ENCODE results near the gene SCT. TPM values are rescaled to one million over a fixed set of nuclear protein-coding genes. Genes with fewer than 3 reads are reported as not detected.
"Not testable (repeated sequence)": the region's sequence is repeated elsewhere in the genome, so short reads cannot be mapped to it uniquely, and the experiment has no call there.

The SCT gene
- total and polyA plus RNA-seq, 2 donors (not counting 3 experiments of a cell fraction or from before 2014, with no cell fraction given), result not detected

DNA sequence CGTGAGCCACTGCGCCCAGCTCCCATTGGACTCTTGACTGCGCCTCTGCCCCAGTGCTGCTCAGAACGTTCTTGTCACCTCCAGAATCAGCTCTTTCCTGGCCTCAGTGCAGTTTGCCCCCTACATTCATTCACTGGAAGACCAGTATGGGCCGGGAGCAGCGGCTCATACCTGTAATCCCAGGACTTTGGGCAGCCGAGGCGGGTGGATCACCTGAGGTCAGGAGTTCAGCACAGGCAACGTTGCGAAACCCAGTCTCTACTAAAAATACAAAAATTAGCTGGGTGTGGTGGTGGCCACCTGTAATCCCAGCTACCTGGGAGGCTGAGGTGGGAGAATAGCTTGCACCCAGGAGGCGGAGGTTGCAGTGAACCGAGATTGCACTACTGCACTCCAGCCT is 27.5 kb upstream of the SCT start:
- H4K20me1 ChIP-seq (replicated peaks; ENCODE audit: control insufficient read depth, extremely low read depth, insufficient read depth, low read length); dilution Hi-C loops (cut with MboI; ENCODE audit: extremely low pct_ligation_motif_present, low sequenced_read_pairs); DNase-seq (ENCODE audit: low read depth, low spot score); BruUV-seq (replicated peaks); H3K79me2 ChIP-seq (ENCODE audit: control insufficient read depth, insufficient read depth, low read length); H3K9me1 ChIP-seq (replicated peaks; ENCODE audit: control insufficient read depth, extremely low read depth, insufficient read depth, low read length); H3K27ac ChIP-seq (ENCODE audit: insufficient read depth, low read depth, low read length); H3K9ac ChIP-seq (replicated peaks; ENCODE audit: extremely low read depth, insufficient read depth, low read length); intact Hi-C loops (cut with micrococcal nuclease); CTCF ChIA-PET; H3K9me3 ChIP-seq (replicated peaks; ENCODE audit: control insufficient read depth, insufficient read depth, low read length); FAIRE-seq; H3K4me1 ChIP-seq (ENCODE audit: control insufficient read depth, extremely low read depth, insufficient read depth, low read length); H3K4me2 ChIP-seq (ENCODE audit: insufficient read depth, low read length); POLR2A ChIA-PET; H3K4me3 ChIP-seq (replicated peaks in 1 of 3; ENCODE audit: insufficient read depth in 1 of 3, low read depth in 1 of 3, low read length in 3 of 3); H3K27me3 ChIP-seq (ENCODE audit: control insufficient read depth in 2 of 2, insufficient read depth in 2 of 2, low read length in 2 of 2); H2AFZ ChIP-seq (ENCODE audit: low read depth, low read length): not testable (repeated sequence)
- peaks cover under 1 to 24% of the 10 kb centered on the region in 2 experiments for H3K36me3 ChIP-seq (ENCODE audit: control insufficient read depth in 2 of 2, extremely low read depth in 1 of 2, insufficient read depth in 2 of 2, low read length in 2 of 2)

DNA sequence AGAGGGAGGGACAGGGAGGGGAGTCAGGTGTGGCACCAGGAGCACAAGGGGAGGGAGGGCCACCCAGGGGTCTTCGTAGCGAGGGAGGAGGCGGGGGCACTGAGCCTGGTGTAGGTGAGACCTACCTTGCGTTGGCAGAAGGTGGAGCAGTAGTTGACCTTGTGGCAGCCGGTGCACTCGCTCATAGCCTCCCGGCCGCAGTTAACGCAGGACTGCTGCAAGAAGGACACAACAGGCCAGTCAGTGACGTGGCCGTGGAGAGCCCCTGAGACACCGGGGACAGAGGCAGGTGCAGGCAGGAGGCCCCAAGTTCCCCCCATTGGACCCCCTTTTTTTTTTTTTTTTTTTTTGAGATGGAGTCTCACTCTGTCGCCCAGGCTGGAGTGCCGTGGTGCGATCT is 26.9 kb upstream of the SCT start:
- dilution Hi-C loops (cut with MboI; ENCODE audit: extremely low pct_ligation_motif_present, low sequenced_read_pairs), result no loop called here
- DNase-seq (ENCODE audit: low read depth, low spot score), result no peak

DNA sequence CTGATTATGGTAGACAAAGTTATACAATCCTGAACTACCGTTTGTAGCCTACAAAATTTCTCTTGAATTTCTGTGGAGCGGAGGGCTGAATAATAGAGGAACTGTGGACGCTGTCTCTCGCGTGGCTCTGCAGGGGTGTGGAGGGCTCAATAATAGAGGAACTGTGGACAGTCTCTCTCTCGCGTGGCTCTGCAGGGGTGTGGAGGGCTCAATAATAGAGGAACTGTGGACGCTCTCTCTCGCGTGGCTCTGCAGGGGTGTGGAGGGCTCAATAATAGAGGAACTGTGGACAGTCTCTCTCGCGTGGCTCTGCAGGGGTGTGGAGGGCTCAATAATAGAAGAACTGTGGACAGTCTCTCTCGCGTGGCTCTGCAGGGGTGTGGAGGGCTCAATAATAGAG is 26.2 kb upstream of the SCT start:
- intact Hi-C loops (cut with micrococcal nuclease); POLR2A ChIA-PET; H3K27ac ChIP-seq (ENCODE audit: insufficient read depth, low read depth, low read length); BruUV-seq (replicated peaks); H3K27me3 ChIP-seq (ENCODE audit: control insufficient read depth in 2 of 2, insufficient read depth in 2 of 2, low read length in 2 of 2); H3K9ac ChIP-seq (replicated peaks; ENCODE audit: extremely low read depth, insufficient read depth, low read length); H3K4me2 ChIP-seq (ENCODE audit: insufficient read depth, low read length); FAIRE-seq; CTCF ChIA-PET; H3K4me1 ChIP-seq (ENCODE audit: control insufficient read depth, extremely low read depth, insufficient read depth, low read length); H4K20me1 ChIP-seq (replicated peaks; ENCODE audit: control insufficient read depth, extremely low read depth, insufficient read depth, low read length); H3K79me2 ChIP-seq (ENCODE audit: control insufficient read depth, insufficient read depth, low read length); H3K9me1 ChIP-seq (replicated peaks; ENCODE audit: control insufficient read depth, extremely low read depth, insufficient read depth, low read length); dilution Hi-C loops (cut with MboI; ENCODE audit: extremely low pct_ligation_motif_present, low sequenced_read_pairs); H3K4me3 ChIP-seq (replicated peaks in 1 of 3; ENCODE audit: insufficient read depth in 1 of 3, low read depth in 1 of 3, low read length in 3 of 3); H3K9me3 ChIP-seq (replicated peaks; ENCODE audit: control insufficient read depth, insufficient read depth, low read length); H2AFZ ChIP-seq (ENCODE audit: low read depth, low read length); DNase-seq (ENCODE audit: low read depth, low spot score): not testable (repeated sequence)
- peaks cover 0 to 23% of the 10 kb centered on the region in 2 experiments for H3K36me3 ChIP-seq (ENCODE audit: control insufficient read depth in 2 of 2, extremely low read depth in 1 of 2, insufficient read depth in 2 of 2, low read length in 2 of 2)

More for the DNA sequence above, 26.9 kb upstream of the SCT start:
- no peaks in the 10 kb centered on the region for H3K27me3 ChIP-seq (ENCODE audit: control insufficient read depth in 2 of 2, insufficient read depth in 2 of 2, low read length in 2 of 2)
- no peaks in the 10 kb centered on the region for H3K9me3 ChIP-seq (replicated peaks; ENCODE audit: control insufficient read depth, insufficient read depth, low read length)
- TF ChIP-seq, protein P1, sequence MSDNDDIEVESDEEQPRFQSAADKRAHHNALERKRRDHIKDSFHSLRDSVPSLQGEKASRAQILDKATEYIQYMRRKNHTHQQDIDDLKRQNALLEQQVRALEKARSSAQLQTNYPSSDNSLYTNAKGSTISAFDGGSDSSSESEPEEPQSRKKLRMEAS (IDR thresholded peaks at IDR 0.05; ENCODE audit: insufficient read depth, insufficient read length), result no peak
- TF ChIP-seq POLR2A (IDR thresholded peaks at IDR 0.05; ENCODE audit: low read depth, low read length) (no peak), MYC (IDR thresholded peaks at IDR 0.05; ENCODE audit: low read depth, low read length) (no peak), JUN (IDR thresholded peaks at IDR 0.05; ENCODE audit: borderline replicate concordance, insufficient read depth, insufficient read length, low read depth) (no peak), EZH2 (IDR thresholded peaks at IDR 0.05; ENCODE audit: borderline replicate concordance, low read depth, low read length, severe bottlenecking) (no peak), FOS (IDR thresholded peaks at IDR 0.05; ENCODE audit: borderline replicate concordance, insufficient read depth, low read length) (no peak), GATA2 (IDR thresholded peaks at IDR 0.05; ENCODE audit: insufficient read depth, insufficient read length, low read depth, low read length) (no peak)
- TF ChIP-seq, protein P2, sequence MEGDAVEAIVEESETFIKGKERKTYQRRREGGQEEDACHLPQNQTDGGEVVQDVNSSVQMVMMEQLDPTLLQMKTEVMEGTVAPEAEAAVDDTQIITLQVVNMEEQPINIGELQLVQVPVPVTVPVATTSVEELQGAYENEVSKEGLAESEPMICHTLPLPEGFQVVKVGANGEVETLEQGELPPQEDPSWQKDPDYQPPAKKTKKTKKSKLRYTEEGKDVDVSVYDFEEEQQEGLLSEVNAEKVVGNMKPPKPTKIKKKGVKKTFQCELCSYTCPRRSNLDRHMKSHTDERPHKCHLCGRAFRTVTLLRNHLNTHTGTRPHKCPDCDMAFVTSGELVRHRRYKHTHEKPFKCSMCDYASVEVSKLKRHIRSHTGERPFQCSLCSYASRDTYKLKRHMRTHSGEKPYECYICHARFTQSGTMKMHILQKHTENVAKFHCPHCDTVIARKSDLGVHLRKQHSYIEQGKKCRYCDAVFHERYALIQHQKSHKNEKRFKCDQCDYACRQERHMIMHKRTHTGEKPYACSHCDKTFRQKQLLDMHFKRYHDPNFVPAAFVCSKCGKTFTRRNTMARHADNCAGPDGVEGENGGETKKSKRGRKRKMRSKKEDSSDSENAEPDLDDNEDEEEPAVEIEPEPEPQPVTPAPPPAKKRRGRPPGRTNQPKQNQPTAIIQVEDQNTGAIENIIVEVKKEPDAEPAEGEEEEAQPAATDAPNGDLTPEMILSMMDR (IDR thresholded peaks at IDR 0.05; ENCODE audit: extremely low read depth in 1 of 2, insufficient read depth in 1 of 2, low read depth in 1 of 2, low read length in 2 of 2), result no peak
- H3K79me2 ChIP-seq (ENCODE audit: control insufficient read depth, insufficient read depth, low read length), result no peaks in the 10 kb centered on the region
- H3K9ac ChIP-seq (replicated peaks; ENCODE audit: extremely low read depth, insufficient read depth, low read length), result no peak overlapping the region
- H3K9me1 ChIP-seq (replicated peaks; ENCODE audit: control insufficient read depth, extremely low read depth, insufficient read depth, low read length), result no peaks in the 10 kb centered on the region
- FAIRE-seq, result no peak
- BruUV-seq (replicated peaks), result no TSS peak
- H3K36me3 ChIP-seq (ENCODE audit: control insufficient read depth in 2 of 2, extremely low read depth in 1 of 2, insufficient read depth in 2 of 2, low read length in 2 of 2), result peaks cover 0 to 23% of the 10 kb centered on the region in 2 experiments
- H3K4me3 ChIP-seq (replicated peaks in 1 of 3; ENCODE audit: insufficient read depth in 1 of 3, low read depth in 1 of 3, low read length in 3 of 3), result no peak overlapping the region
- H3K27ac ChIP-seq (ENCODE audit: insufficient read depth, low read depth, low read length), result no peak overlapping the region
- no peak overlapping the region for H3K4me2 ChIP-seq (ENCODE audit: insufficient read depth, low read length)
- ChIA-PET CTCF (no interaction called here), POLR2A (no interaction called here)
- intact Hi-C loops (cut with micrococcal nuclease), result no loop called here
- no peaks in the 10 kb centered on the region for H4K20me1 ChIP-seq (replicated peaks; ENCODE audit: control insufficient read depth, extremely low read depth, insufficient read depth, low read length)
- no peaks in the 10 kb centered on the region for H3K4me1 ChIP-seq (ENCODE audit: control insufficient read depth, extremely low read depth, insufficient read depth, low read length)
- no peak overlapping the region for H2AFZ ChIP-seq (ENCODE audit: low read depth, low read length)

Data from endothelial cell of umbilical vein (primary cell).